Neural progenitor cell (in vitro differentiated cells): ENCODE measurements around the gene TENM3.

Experiments used
- EZH2 ChIP-seq: fragments of 200-600 bp; sonication (generic); IDR thresholded peaks from 2 replicates; pipeline ENCODE4 v1.6.1; 2017; ENCODE audit warnings: antibody characterized with exemption, mild to moderate bottlenecking, moderate library complexity
- EZH2phosphoT487 ChIP-seq: fragments of 200-600 bp; sonication (generic); IDR thresholded peaks from 2 replicates; pipeline ENCODE4 v1.6.1; 2017; ENCODE audit warnings: antibody characterized with exemption
- TF ChIP-seq, protein P1 (sequence below): fragments of 200-600 bp; sonication (generic); IDR thresholded peaks from 2 replicates; pipeline ENCODE4 v1.5.1; 2017; ENCODE audit warnings: antibody characterized with exemption, mild to moderate bottlenecking

DNA sequence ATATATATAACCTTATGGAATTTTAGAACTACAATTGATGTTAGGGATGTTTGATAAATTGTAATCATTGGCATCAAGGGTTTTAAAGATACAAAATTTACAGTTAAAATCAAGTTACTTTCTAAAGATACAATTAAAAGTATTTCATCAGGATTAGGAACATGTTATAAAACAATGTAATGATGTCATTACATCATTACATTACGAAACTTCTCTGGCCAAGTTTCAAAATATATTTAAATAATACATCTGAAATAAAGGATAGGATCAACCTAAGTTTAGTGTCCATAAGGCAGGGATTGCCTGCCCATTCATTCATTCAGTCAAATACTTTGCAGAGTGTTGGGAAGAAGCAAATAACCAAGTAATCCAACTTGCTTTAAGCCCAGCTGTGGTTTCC is 75.1 kb downstream of the TENM3 start:
- TF ChIP-seq, protein P1, sequence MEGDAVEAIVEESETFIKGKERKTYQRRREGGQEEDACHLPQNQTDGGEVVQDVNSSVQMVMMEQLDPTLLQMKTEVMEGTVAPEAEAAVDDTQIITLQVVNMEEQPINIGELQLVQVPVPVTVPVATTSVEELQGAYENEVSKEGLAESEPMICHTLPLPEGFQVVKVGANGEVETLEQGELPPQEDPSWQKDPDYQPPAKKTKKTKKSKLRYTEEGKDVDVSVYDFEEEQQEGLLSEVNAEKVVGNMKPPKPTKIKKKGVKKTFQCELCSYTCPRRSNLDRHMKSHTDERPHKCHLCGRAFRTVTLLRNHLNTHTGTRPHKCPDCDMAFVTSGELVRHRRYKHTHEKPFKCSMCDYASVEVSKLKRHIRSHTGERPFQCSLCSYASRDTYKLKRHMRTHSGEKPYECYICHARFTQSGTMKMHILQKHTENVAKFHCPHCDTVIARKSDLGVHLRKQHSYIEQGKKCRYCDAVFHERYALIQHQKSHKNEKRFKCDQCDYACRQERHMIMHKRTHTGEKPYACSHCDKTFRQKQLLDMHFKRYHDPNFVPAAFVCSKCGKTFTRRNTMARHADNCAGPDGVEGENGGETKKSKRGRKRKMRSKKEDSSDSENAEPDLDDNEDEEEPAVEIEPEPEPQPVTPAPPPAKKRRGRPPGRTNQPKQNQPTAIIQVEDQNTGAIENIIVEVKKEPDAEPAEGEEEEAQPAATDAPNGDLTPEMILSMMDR, result no peak
- TF ChIP-seq EZH2 (no peak), EZH2phosphoT487 (no peak)
